ENCODE results near the gene SPON1. TPM values are rescaled to one million over a fixed set of nuclear protein-coding genes. Genes with fewer than 3 reads are reported as not detected.

The SPON1 gene
- total and polyA plus RNA-seq, 2 donors (not counting 1 experiment from before 2014, with no cell fraction given), result 0.30 TPM; not detected in 1

- peak overlapping the region; percentile 92 to 97 for H3K27ac ChIP-seq (ENCODE audit: low read length in 2 of 2)
- peak overlapping the region; percentile 67 for H3K4me2 ChIP-seq (replicated peaks; ENCODE audit: low read depth, low read length, poor library complexity, severe bottlenecking)
- H3K27ac Mint-ChIP-seq, result peak overlapping the region; percentile 96
- no peaks in the 10 kb centered on the region for H3K9me3 Mint-ChIP-seq (ENCODE audit: insufficient read depth)
- no peaks in the 10 kb centered on the region for H3K27me3 Mint-ChIP-seq
- ChIA-PET CTCF (interaction anchor here (1.0 to 1.3 kb wide), 6 partner anchors 9 to 140 kb away, joined by 3 to 5 read pairs (median 4); no protein-coding TSS in a partner anchor), POLR2A (interaction anchor here (1.7 kb wide), 1 partner anchor 10 kb away, joined by 4 read pairs; no protein-coding TSS in a partner anchor)
- no peaks in the 10 kb centered on the region for H3K27me3 ChIP-seq (replicated peaks in 1 of 4; ENCODE audit: control extremely low read depth in 1 of 4, control insufficient read depth in 3 of 4, insufficient read depth in 4 of 4, low read length in 3 of 4)
- no peaks in the 10 kb centered on the region for H3K36me3 ChIP-seq (replicated peaks in 1 of 2; ENCODE audit: control extremely low read depth in 1 of 2, control insufficient read depth in 1 of 2, extremely low read depth in 1 of 2, insufficient read depth in 2 of 2, low read length in 1 of 2)
- intact Hi-C loops (cut with micrococcal nuclease), result loop anchor here (1.0 to 10.0 kb wide), 5 partner anchors 16 to 450 kb away; partner anchors contain the start of gene RRAS2
- peaks cover 76% of the 10 kb centered on the region for H3K4me1 Mint-ChIP-seq
- H3K9ac ChIP-seq (ENCODE audit: low read length), result peak overlapping the region; percentile 38
- no CpG with 5 or more reads among the region's 2 CpGs for WGBS (ENCODE audit: insufficient coverage)
- peak overlapping the region in 1 of 5 experiments; percentile 49 for H3K4me3 ChIP-seq (ENCODE audit: control extremely low read depth in 1 of 5, extremely low read depth in 1 of 5, insufficient read depth in 1 of 5, low read depth in 2 of 5, low read length in 4 of 5)
- H2AFZ ChIP-seq (ENCODE audit: insufficient read depth, low read depth, low read length, poor library complexity, severe bottlenecking), result no peak overlapping the region
- peaks cover 95% of the 10 kb centered on the region for H3K79me2 ChIP-seq (ENCODE audit: control insufficient read depth, insufficient read depth, low read length)
- H3K4me1 ChIP-seq (ENCODE audit: control insufficient read depth in 2 of 2, insufficient read depth in 2 of 2, low read length in 2 of 2), result peaks cover 88 to 92% of the 10 kb centered on the region in 2 donors
- H3K9me3 ChIP-seq (ENCODE audit: control extremely low read depth in 1 of 3, control insufficient read depth in 2 of 3, insufficient read depth in 1 of 3, low read length in 2 of 3), result no peaks in the 10 kb centered on the region
- H3K4me3 Mint-ChIP-seq, result peak overlapping the region; percentile 85
- no peak for TF ChIP-seq EZH2 (IDR thresholded peaks at IDR 0.05; ENCODE audit: borderline replicate concordance, insufficient read depth, low read depth, low read length, poor library complexity, severe bottlenecking)
- no peak for TF ChIP-seq CTCF (IDR thresholded peaks at IDR 0.05)
- DNase-seq (peak; percentile 41), ATAC-seq (ENCODE audit: low read depth) (no peak)
- no peaks in the 10 kb centered on the region for H4K20me1 ChIP-seq (ENCODE audit: control insufficient read depth, insufficient read depth, low read length, poor library complexity, severe bottlenecking)
Measured at GRCh38 chr11:14315130-14315529, 352.6 kb downstream of the SPON1 start.

Small RNAs within 50 kb of the gene (small RNA-seq; reads per million reads assigned to genes)
- gene RNA5SP332 (ENCODE audit: insufficient read length, low read depth, low replicate concordance), result not detected

All from B cell (primary cell).